ENCODE data around the gene TNIP1.

- TF ChIP-seq CTCF (IDR thresholded peaks at IDR 0.05) (no peak), POLR2A (IDR thresholded peaks at IDR 0.05) (no peak)
These were observed 74.0 kb downstream of the TNIP1 start for GRCh38 chr5:151006704-151007334.

Measured in sigmoid colon (tissue), 3 donors.